ENCODE results near the gene NAPSA.
A peak's percentile ranks its signal among the peaks of the same experiment; 100 is the strongest.

DNA sequence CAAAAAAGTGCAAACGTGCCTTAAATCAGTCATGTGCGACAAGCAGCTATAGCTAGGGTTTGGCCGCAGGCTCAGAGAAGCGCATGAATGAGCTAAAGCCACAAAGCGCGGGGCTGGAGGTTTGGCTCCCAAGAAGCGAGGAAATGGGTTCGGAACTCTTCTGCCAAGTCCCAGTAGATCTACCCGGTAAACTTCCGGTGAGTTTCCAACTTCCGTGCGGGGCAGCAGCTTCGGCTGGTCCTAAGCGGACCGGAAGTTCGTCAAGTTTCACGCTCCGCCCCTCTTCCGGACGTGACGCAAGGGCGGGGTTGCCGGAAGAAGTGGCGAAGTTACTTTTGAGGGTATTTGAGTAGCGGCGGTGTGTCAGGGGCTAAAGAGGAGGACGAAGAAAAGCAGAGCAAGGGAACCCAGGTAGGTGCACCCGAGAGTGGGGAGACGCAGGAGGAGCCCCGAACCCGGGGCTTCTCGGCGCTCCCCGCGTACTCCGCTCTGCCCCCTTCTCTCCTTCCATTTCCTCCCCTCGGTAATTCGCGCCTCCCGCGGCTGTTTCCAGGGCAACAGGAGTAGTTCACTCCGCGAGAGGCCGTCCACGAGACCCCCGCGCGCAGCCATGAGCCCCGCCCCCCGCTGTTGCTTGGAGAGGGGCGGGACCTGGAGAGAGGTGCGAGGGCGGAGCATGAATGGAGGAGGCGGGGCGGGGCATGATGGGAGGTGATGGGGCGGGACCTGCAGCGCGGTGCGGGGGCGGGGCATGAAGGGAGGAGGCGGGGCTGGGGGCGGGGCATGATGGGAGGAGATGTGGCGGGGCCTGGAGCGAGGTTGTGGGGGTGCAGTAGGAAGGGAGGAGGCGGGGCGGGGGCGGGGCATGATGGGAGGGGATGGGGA, 11.0 kb upstream of the NAPSA start, which contains the start of gene NR1H2:
- peak; percentile 100 for TF ChIP-seq POLR2AphosphoS5 (IDR thresholded peaks at IDR 0.05)
- TF ChIP-seq, protein P1, sequence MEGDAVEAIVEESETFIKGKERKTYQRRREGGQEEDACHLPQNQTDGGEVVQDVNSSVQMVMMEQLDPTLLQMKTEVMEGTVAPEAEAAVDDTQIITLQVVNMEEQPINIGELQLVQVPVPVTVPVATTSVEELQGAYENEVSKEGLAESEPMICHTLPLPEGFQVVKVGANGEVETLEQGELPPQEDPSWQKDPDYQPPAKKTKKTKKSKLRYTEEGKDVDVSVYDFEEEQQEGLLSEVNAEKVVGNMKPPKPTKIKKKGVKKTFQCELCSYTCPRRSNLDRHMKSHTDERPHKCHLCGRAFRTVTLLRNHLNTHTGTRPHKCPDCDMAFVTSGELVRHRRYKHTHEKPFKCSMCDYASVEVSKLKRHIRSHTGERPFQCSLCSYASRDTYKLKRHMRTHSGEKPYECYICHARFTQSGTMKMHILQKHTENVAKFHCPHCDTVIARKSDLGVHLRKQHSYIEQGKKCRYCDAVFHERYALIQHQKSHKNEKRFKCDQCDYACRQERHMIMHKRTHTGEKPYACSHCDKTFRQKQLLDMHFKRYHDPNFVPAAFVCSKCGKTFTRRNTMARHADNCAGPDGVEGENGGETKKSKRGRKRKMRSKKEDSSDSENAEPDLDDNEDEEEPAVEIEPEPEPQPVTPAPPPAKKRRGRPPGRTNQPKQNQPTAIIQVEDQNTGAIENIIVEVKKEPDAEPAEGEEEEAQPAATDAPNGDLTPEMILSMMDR (IDR thresholded peaks at IDR 0.05) = peak in 1 of 4 experiments; percentile 16

Measured in prostate gland (tissue), 2 donors.